HG02852 (cell line): ENCODE results near the gene RHBDL2.
"Not testable (repeated sequence)": the region's sequence is repeated elsewhere in the genome, so short reads cannot be mapped to it uniquely, and the experiment has no call there.

Experiments
- ATAC-seq: cut with Tn5 transposase; IDR thresholded peaks from one replicate; pipeline ENCODE4 v1.9.1; 2021; ENCODE audit warnings: mild to moderate bottlenecking, moderate library complexity; ENCODE audit not compliant: unreplicated experiment

RHBDL2 gene

DNA sequence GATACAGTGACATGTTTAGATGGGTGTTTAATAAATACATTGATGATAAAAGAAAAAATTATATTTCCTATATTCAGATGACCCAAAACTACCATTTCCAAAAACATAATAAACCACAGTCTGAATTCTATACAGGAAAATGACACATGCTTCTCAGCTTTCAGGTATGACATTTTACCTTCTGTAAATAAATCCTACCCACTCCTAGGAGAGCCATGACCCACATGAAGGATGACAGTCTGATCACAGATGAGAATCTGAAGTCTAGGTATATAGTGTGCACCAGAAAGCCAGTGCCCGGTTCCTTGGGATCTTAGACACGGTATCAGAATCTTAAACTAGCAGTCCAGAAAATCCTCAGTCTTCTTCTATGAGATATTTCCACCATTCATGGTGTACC, 56.5 kb downstream of the RHBDL2 start:
- no peak for ATAC-seq

DNA sequence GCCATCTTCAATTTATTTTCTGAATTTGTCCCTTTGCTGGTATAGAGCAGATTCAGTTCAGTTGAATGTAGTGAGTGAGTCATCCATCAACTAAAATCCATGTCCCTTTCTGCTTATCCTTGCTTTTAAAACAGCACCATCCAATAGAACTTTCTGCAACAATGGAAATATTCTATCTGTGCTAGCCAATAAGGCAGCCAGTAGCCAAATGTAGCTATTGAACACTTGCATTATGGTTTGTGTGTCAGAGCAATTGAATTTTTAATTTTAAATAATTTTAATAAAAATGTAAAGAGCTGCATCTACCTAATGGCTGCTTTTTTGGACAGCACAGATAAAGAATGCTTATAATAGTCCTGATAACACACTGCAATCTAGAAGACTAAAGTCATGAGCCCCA, 60.1 kb downstream of the RHBDL2 start, which contains the start of gene GJA9:
GJA9 (minus strand) TSS at position 101 of the 400 bp plus-strand sequence. CDS start 5,489 bp downstream, outside the sequence.
- no peak for ATAC-seq

DNA sequence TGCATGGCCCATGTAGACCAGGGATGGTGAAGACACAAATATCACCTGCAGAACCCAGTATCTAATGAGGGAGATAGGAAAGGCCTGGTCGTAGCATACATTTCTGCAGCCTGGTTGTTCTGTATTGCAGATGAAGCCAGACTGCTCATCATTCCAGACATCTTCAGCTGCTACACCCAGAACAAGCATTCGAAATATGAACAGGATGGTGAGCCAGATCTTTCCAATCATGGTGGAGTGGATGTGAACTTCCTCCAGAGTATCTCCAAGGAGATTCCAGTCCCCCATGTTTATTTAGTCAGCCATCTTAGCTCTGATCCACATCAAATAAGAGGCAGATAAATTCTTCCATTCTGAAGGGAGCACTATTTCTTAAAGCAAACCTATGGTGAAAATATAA, 65.8 kb downstream of the RHBDL2 start:
- no peak for ATAC-seq

GRCh38 chr1:38873027-38873969, 68.3 kb downstream of the RHBDL2 start, which contains the start of gene MYCBP:
MYCBP (minus strand) TSS chr1:38873348; CDS start chr1:38873305, 43 bp downstream.
- peak; percentile 94 for ATAC-seq

DNA sequence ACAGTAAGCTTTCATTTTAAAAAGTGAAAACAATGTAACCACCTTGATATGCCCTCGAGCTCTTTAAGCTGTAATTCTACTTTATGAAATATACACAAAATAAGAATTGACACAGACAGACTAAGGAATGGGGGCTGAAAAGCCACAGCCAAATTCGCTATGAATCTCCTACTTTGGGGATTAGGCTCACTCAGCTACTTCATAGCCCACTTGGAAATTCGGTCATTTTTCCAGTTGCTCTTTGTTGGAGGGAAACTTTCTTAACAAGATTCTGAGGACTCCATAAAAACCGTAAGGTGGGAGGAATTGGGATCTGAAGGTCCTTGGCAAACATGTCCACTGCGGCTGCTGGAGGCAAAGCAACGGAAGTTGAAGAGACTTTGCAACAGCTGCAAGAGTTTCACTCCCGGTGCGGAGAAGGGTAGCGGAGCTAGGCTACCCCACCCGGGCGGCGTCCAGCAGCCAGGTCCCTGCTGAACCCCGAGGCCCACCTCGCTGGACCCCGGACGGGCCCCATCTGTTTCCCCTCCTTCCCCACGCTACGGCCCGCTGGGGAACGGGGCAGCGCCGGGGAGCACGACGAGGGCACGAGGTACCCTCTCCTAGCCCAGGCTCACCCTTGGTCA, 69.1 kb downstream of the RHBDL2 start:
- peak; percentile 22 for ATAC-seq

- ATAC-seq, result no peak
Observed at GRCh38 chr1:38870996-38871395, 70.6 kb downstream of the RHBDL2 start.

- no peak for ATAC-seq
Observed at GRCh38 chr1:38867208-38867607, 74.4 kb downstream of the RHBDL2 start.

GRCh38 chr1:38865112-38865715, 76.4 kb downstream of the RHBDL2 start:
- no peak for ATAC-seq

GRCh38 chr1:38860454-38860795, 81.2 kb downstream of the RHBDL2 start:
- no peak for ATAC-seq

DNA sequence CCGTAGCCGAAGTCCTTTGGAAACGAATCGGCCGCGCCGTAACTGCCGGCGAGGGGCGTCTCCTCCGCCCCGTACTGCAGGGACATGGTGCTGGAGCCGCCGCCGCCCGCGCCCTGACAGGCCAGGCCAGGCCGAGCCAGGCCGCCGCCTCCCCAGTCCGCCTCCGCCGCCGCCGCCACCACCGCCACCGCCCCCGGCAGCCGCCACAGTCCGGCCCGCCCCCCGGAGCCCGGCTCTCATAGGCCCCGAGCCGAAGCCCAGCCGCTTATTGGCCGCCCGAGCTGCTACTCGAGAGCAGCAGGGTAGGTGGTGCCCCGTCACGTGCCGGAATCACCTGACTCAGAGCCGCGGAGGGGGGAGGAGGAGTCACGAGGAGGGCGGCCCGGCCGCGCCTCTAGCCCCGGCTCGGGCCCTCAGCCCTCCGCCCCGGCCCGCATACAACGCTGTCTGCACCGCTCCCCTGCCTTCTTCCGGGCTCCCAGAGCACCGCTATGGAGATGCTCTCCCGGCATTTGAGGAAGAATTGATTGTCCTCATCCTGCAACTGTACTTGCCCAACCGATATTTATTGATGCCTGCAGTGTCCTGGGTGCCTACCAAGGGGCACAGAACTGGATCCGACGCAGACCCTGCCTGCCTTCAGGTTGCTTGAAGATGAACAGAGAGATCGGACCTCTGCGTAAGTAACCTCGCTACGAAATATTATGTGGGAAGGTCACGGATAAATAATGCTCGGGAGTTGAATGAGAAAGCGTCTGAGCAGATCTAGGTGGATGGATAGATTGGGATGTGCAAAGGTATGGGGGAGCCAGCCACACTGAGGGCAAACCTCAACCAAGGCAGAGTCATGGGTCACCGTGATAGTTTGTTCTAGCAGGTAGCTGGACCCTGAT, 81.8 kb downstream of the RHBDL2 start, which contains the start of gene RRAGC:
RRAGC (minus strand) TSS at position 212 of the 893 bp plus-strand sequence; CDS start at position 86, 126 bp downstream.
- peak; percentile 90 for ATAC-seq

- peak; percentile 26 for ATAC-seq
Observed at GRCh38 chr1:38858833-38859560, 82.6 kb downstream of the RHBDL2 start.

GRCh38 chr1:38852780-38853179, 88.8 kb downstream of the RHBDL2 start:
- ATAC-seq, result no peak

DNA sequence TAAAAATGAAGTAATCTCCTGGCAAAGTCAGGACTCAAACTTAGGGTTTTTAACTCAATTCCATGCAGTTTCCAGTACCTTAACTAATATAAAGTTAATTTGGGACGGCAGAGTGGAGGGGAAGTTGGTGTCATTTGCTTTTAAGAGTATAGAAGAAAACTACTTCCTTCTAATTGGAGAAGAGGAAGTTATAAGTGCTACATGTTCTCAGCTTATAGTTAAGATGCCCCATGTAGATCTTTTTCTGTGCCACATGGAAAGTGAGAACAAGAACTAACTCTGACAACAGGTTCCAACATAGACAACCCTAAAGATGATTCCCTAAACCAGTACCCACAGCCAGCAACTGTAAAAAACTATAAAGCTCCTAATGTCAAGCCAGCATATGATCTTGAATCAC, 93.6 kb downstream of the RHBDL2 start:
- no peak for ATAC-seq

- ATAC-seq, result no peak
Observed at GRCh38 chr1:38846210-38846609, 95.4 kb downstream of the RHBDL2 start.

- ATAC-seq, result not testable (repeated sequence)
Observed at GRCh38 chr1:38845088-38845487, 96.5 kb downstream of the RHBDL2 start.

DNA sequence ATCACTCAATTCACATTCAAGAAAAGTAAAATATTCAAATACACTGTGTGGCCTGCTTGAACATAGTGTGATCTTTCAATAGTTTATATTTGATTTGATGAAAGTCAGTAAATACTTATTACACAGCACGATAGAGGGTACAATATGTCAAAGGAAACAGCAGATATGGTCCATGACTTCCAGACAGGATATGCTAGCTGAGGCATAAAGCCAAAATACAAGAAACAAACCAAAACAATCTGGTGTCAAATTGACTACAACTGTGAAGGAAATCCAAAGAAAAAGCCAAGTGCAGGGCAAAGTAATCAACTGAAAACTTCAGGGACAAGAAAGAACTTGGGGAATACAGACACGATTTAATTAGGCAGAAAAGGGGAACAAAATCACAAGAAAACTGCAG, 101.3 kb downstream of the RHBDL2 start:
- no peak for ATAC-seq

DNA sequence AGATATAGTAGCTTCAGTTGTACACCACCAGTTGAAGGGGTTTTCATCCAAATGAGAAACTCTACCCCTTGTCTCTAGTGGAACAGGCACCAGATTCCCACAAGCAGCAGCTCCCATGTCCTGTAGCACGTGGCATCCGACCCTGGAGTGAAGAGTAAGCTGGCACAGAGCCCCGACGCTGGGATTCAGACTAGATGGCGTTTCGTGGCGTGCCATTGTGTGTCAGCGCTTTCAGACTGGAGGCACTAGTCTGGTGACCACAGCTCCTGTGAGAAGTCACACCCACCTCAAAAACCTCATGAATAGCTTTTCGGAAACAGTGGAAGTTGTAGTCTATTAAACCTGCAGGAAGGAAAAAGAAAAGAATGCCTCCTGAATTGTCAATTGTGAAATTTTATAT, 102.3 kb downstream of the RHBDL2 start:
- ATAC-seq, result no peak

DNA sequence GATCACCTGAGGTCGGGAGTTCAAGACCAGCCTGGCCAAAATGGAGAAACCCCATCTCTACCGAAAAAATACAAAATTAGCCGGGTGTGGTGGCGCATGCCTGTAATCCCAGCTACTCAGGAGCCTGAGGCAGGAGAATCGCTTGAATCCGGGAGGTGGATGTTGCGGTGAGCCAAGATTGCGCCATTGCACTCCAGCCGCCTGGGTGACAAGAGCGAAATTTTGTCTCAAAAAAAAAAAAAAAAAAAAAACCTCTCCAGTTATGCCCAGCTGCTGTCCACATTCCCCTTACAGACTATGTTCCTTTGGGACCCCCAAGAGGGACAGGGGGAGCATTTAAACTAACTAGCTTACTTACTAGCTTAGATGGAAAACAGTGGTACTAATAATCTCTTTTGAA, 105.3 kb downstream of the RHBDL2 start:
- ATAC-seq, result not testable (repeated sequence)
